Hepatocyte (in vitro differentiated cells): ENCODE data around the gene TLNRD1.

Experiments
- CTCF ChIP-seq: fragments of 200-600 bp; sonication (generic); IDR thresholded peaks from 2 replicates; pipeline ENCODE4 v1.5.1; 2016; ENCODE audit warnings: antibody characterized with exemption, mild to moderate bottlenecking; ENCODE audit not compliant: poor library complexity
- EZH2 ChIP-seq: fragments of 200-600 bp; sonication (generic); IDR thresholded peaks from 2 replicates; pipeline ENCODE4 v1.6.1; 2016; ENCODE audit warnings: antibody characterized with exemption, mild to moderate bottlenecking, borderline replicate concordance
- EZH2phosphoT487 ChIP-seq: fragments of 200-600 bp; sonication (generic); IDR thresholded peaks from one replicate; pipeline ENCODE4 v1.6.1; 2018; ENCODE audit warnings: antibody characterized with exemption, mild to moderate bottlenecking, low read depth, moderate library complexity; ENCODE audit not compliant: unreplicated experiment, severe bottlenecking

GRCh38 chr15:80972276-80972675 lies 28.4 kb upstream of the TLNRD1 start:
- TF ChIP-seq CTCF (no peak), EZH2 (no peak), EZH2phosphoT487 (no peak)
